Liver (tissue), 9 donors: ENCODE data around the gene AUH. TPM values are rescaled to one million over a fixed set of nuclear protein-coding genes. Genes with fewer than 3 reads are reported as not detected.

Experiments used
- DNase-seq: peaks from one replicate; pipeline ENCODE4 v3.0.0-alpha.2; 2017; ENCODE audit warnings: low spot score
- H3K27ac ChIP-seq, 2 donors: one replicate each; pipeline ENCODE4 v1.7.0; 2013; ENCODE audit warnings: inconsistent platforms in 2 of 2, low read length in 2 of 2, control low read depth in 1 of 2, low read depth in 1 of 2, mild to moderate bottlenecking in 1 of 2
- H3K27me3 ChIP-seq, 4 donors: one replicate each; pipeline versions ENCODE4 v1.6.1 to v1.7.0; 2013; ENCODE audit warnings: low read length in 3 of 4, inconsistent platforms in 1 of 4, mild to moderate bottlenecking in 1 of 4, moderate library complexity in 1 of 4; ENCODE audit not compliant: control insufficient read depth in 4 of 4, insufficient read depth in 4 of 4
- H3K36me3 ChIP-seq, 4 donors: one replicate each; pipeline versions ENCODE4 v1.6.1 to v1.7.0; 2013; ENCODE audit warnings: low read length in 3 of 4, mild to moderate bottlenecking in 3 of 4, low read depth in 1 of 4, moderate library complexity in 1 of 4; ENCODE audit not compliant: control insufficient read depth in 4 of 4, insufficient read depth in 3 of 4
- H3K4me1 ChIP-seq, 4 donors: one replicate each; pipeline versions ENCODE4 v1.6.1 to v1.7.0; 2013; ENCODE audit warnings: low read length in 3 of 4, mild to moderate bottlenecking in 3 of 4, moderate library complexity in 1 of 4; ENCODE audit not compliant: control insufficient read depth in 4 of 4, insufficient read depth in 4 of 4
- H3K4me3 ChIP-seq, 3 donors: one replicate each; pipeline versions ENCODE4 v1.6.1 to v1.7.0; 2013; ENCODE audit warnings: low read length in 3 of 3, control low read depth in 1 of 3, low read depth in 1 of 3, mild to moderate bottlenecking in 1 of 3
- H3K9ac ChIP-seq, 2 donors: one replicate each; pipeline ENCODE4 v1.7.0; 2013; ENCODE audit warnings: low read length in 2 of 2, mild to moderate bottlenecking in 2 of 2, moderate library complexity in 2 of 2, control low read depth in 1 of 2, low read depth in 1 of 2
- H3K9me3 ChIP-seq, 4 donors: one replicate each; pipeline versions ENCODE4 v1.6.1 to v1.7.0; 2013; ENCODE audit warnings: low read length in 3 of 4; ENCODE audit not compliant: control insufficient read depth in 4 of 4
- ATF3 ChIP-seq: IDR thresholded peaks from 2 replicates; pipeline ENCODE4 v1.6.1; 2016; ENCODE audit warnings: antibody characterized with exemption
- CTCF ChIP-seq: fragments of 150-350 bp; IDR thresholded peaks from 2 replicates; pipeline ENCODE4 v1.5.1; 2017; ENCODE audit warnings: improper control_type of control experiment, low read depth, low read length; ENCODE audit not compliant: missing input control
- EGR1 ChIP-seq, 2 donors: IDR thresholded peaks; 2 replicates each; pipeline ENCODE4 v1.6.1; 2016 to 2018; ENCODE audit warnings: antibody characterized with exemption in 2 of 2, low read depth in 2 of 2
- FOXA2 ChIP-seq: IDR thresholded peaks from 2 replicates; pipeline ENCODE4 v1.6.1; 2016; ENCODE audit warnings: antibody characterized with exemption
- GABPA ChIP-seq, 2 donors: IDR thresholded peaks in 1 of 2; conservative IDR thresholded peaks in 1 of 2; 2 replicates each; pipeline ENCODE4 v1.6.1; 2016; ENCODE audit warnings: antibody characterized with exemption in 2 of 2, mild to moderate bottlenecking in 1 of 2, moderate library complexity in 1 of 2
- HNF4A ChIP-seq, 2 donors: conservative IDR thresholded peaks; 2 replicates each; pipeline ENCODE4 v1.6.1; 2016; ENCODE audit warnings: antibody characterized with exemption in 2 of 2, mild to moderate bottlenecking in 2 of 2
- MAX ChIP-seq: IDR thresholded peaks from 2 replicates; pipeline ENCODE4 v1.6.1; 2016; ENCODE audit warnings: antibody characterized with exemption
- NR2F2 ChIP-seq: IDR thresholded peaks from 2 replicates; pipeline ENCODE4 v1.6.1; 2016; ENCODE audit warnings: antibody characterized with exemption
- RXRA ChIP-seq, 2 donors: IDR thresholded peaks; 2 replicates each; pipeline ENCODE4 v1.6.1; 2017 to 2018; ENCODE audit warnings: antibody characterized with exemption in 2 of 2, mild to moderate bottlenecking in 1 of 2
- SP1 ChIP-seq: IDR thresholded peaks from 2 replicates; pipeline ENCODE4 v1.6.1; 2018; ENCODE audit warnings: antibody characterized with exemption, mild to moderate bottlenecking
- YY1 ChIP-seq: IDR thresholded peaks from 2 replicates; pipeline ENCODE4 v1.6.1; 2016; ENCODE audit warnings: antibody characterized with exemption, mild to moderate bottlenecking
- ZBTB33 ChIP-seq: IDR thresholded peaks from 2 replicates; pipeline ENCODE4 v1.6.1; 2016; ENCODE audit warnings: antibody characterized with exemption
- WGBS: extraction: QIAGEN DNeasy Blood & Tissue Kit; methylation state at CpG from one replicate; pipeline ENCODE4 v1.1.7; 2013; 5-methylcytosine and 5-hydroxymethylcytosine counted together
- polyA plus RNA-seq, 2 donors: library from polyadenylated mRNA; stranded (reverse) in 1 of 2; unstranded in 1 of 2; fragments of 200-250 nt in 1 of 2; fragments of >200 nt in 1 of 2; fragmentation: Nextera tagmentation in 1 of 2; extraction: Ambion mirVana in 1 of 2; gene quantifications; one replicate each; pipeline versions ENCODE4 v1.2.1 to v1.2.3, GENCODE V29; 2013 to 2015
- total RNA-seq, 2 donors: library from RNA; depleted of rRNA; stranded (reverse); fragments of >200 nt; gene quantifications; one replicate each; pipeline ENCODE4 v1.2.3, GENCODE V29; 2014
- donor health status: healthy.
- donor health status: healthy.
- donor health status: healthy.
- donor health status: healthy.
- donor health status: healthy.

The AUH gene
- total and polyA plus RNA-seq, 4 donors: 12.1 to 30.0 (median 24.9) TPM

- no peak for TF ChIP-seq ZBTB33
- no peak for TF ChIP-seq YY1
- no peak for TF ChIP-seq HNF4A (conservative IDR thresholded peaks at IDR 0.05)
- no peak for TF ChIP-seq NR2F2
- TF ChIP-seq ATF3: no peak
- TF ChIP-seq GABPA (IDR thresholded peaks at IDR 0.05 in 1 of 2, conservative IDR thresholded peaks at IDR 0.05 in 1 of 2): no peak
Measured at GRCh38 chr9:91407580-91408318, 46.0 kb upstream of the AUH start (continued).

GRCh38 chr9:91405343-91406077 lies 43.8 kb upstream of the AUH start:
- Histone ChIP-seq H3K4me1 (no peaks in the 10 kb centered on the region), H3K27ac (no peak overlapping the region), H3K27me3 (no peaks in the 10 kb centered on the region), H3K9ac (no peak overlapping the region), H3K9me3 (no peaks in the 10 kb centered on the region), H3K36me3 (peaks cover 10 to 21% (median 17%) of the 10 kb centered on the region in 4 donors), H3K4me3 (no peak overlapping the region)
- DNase-seq: no peak
- 97% methylated on average over 25 of the region's 25 CpGs for WGBS
- TF ChIP-seq ZBTB33 (no peak), MAX (no peak), EGR1 (IDR thresholded peaks at IDR 0.05; ENCODE audit: low read depth in 2 of 2) (no peak), SP1 (no peak), FOXA2 (no peak), YY1 (no peak), RXRA (IDR thresholded peaks at IDR 0.05) (no peak), CTCF (no peak)
